Keratinocyte (primary cell): ENCODE results near the gene TLL1. TPM values are rescaled to one million over a fixed set of nuclear protein-coding genes. Genes with fewer than 3 reads are reported as not detected.

Experiments used
- DNase-seq: peaks from one replicate; pipeline ENCODE4 v3.0.0-alpha.2; 2011; ENCODE audit warnings: low read depth, missing footprints, low spot score
- FAIRE-seq: peaks from 2 replicates; lab custom pipeline; 2011; peaks lifted over from hg19 to GRCh38; lab: Jason Lieb, UNC
- H2AFZ ChIP-seq: 2 replicates; pipeline ENCODE4 v1.6.0; 2012; ENCODE audit warnings: low read length, control low read depth, inconsistent platforms; ENCODE audit not compliant: control insufficient read depth
- H3K27ac ChIP-seq: 2 replicates; pipeline ENCODE4 v1.5.1; 2011; ENCODE audit warnings: low read length; ENCODE audit not compliant: control insufficient read depth, insufficient read depth
- H3K27me3 ChIP-seq: 3 replicates; pipeline ENCODE4 v1.6.0; 2011; ENCODE audit warnings: low read length; ENCODE audit not compliant: control insufficient read depth, insufficient read depth; ENCODE audit errors: extremely low read depth
- H3K36me3 ChIP-seq, 2 experiments: 2 replicates in 1 of 2; 3 replicates in 1 of 2; pipeline ENCODE4 v1.5.1; 2011; ENCODE audit warnings: low read length in 2 of 2, mild to moderate bottlenecking in 1 of 2; ENCODE audit not compliant: control insufficient read depth in 2 of 2, insufficient read depth in 2 of 2; ENCODE audit errors: extremely low read depth in 1 of 2
- H3K4me1 ChIP-seq: 3 replicates; pipeline ENCODE4 v1.5.1; 2011; ENCODE audit warnings: low read length; ENCODE audit not compliant: control insufficient read depth, insufficient read depth; ENCODE audit errors: extremely low read depth
- H3K4me2 ChIP-seq: 3 replicates; pipeline ENCODE4 v1.6.0; 2011; ENCODE audit warnings: low read depth, low read length; ENCODE audit not compliant: control insufficient read depth, insufficient read depth; ENCODE audit errors: extremely low read depth
- H3K4me3 ChIP-seq, 3 experiments: fragments of 200-600 bp in 1 of 3; sonication (generic) in 1 of 3; 2 replicates in 2 of 3; 3 replicates in 1 of 3; pipeline ENCODE4 v1.5.1; 2011 to 2016; ENCODE audit warnings: low read length in 3 of 3, mild to moderate bottlenecking in 3 of 3, control low read depth in 2 of 3, inconsistent platforms in 1 of 3, low read depth in 1 of 3, mixed read lengths in 1 of 3, mixed run types in 1 of 3, moderate library complexity in 1 of 3; ENCODE audit not compliant: control insufficient read depth in 2 of 3, insufficient read depth in 2 of 3; ENCODE audit errors: extremely low read depth in 1 of 3
- H3K79me2 ChIP-seq: 2 replicates; pipeline ENCODE4 v1.6.0; 2012; ENCODE audit warnings: low read length; ENCODE audit not compliant: control insufficient read depth, insufficient read depth
- H3K9ac ChIP-seq: 3 replicates; pipeline ENCODE4 v1.6.0; 2011; ENCODE audit warnings: low read length; ENCODE audit not compliant: control insufficient read depth, insufficient read depth; ENCODE audit errors: extremely low read depth
- H3K9me1 ChIP-seq: 3 replicates; pipeline ENCODE4 v1.6.0; 2011; ENCODE audit warnings: low read length; ENCODE audit not compliant: control insufficient read depth, insufficient read depth; ENCODE audit errors: extremely low read depth
- H3K9me3 ChIP-seq: 2 replicates; pipeline ENCODE4 v1.5.1; 2012; ENCODE audit warnings: low read depth, low read length; ENCODE audit not compliant: control insufficient read depth
- H4K20me1 ChIP-seq: 3 replicates; pipeline ENCODE4 v1.6.0; 2011; ENCODE audit warnings: low read length; ENCODE audit not compliant: control insufficient read depth, insufficient read depth; ENCODE audit errors: extremely low read depth
- CTCF ChIP-seq, 3 experiments: IDR thresholded peaks in 1 of 3; conservative IDR thresholded peaks in 1 of 3; optimal IDR thresholded peaks in 1 of 3; 2 replicates in 2 of 3; 3 replicates in 1 of 3; pipeline versions ENCODE3 to v1.5.1; 2011; ENCODE audit warnings: low read length in 3 of 3, mild to moderate bottlenecking in 3 of 3, moderate library complexity in 2 of 3, control low read depth in 1 of 3, inconsistent platforms in 1 of 3; ENCODE audit not compliant: insufficient read depth in 2 of 3; ENCODE audit errors: extremely low read depth in 1 of 3
- EZH2 ChIP-seq: IDR thresholded peaks from one replicate; pipeline ENCODE4 v1.6.1; 2012; ENCODE audit warnings: inconsistent platforms, mild to moderate bottlenecking, low read length, moderate library complexity
- dilution Hi-C: fragments of 300-500 bp; cut with MboI; formaldehyde crosslinking; loops from one replicate; pipeline ENCODE4 v1.7.0; 2020; ENCODE audit warnings: low sequenced_read_pairs; ENCODE audit not compliant: extremely low pct_ligation_motif_present
- polyA plus RNA-seq, 5 experiments: library from polyadenylated mRNA; depleted of rRNA in 3 of 5; stranded (reverse) in 3 of 5; stranded (forward) in 1 of 5; unstranded in 1 of 5; fragments of >200 nt; gene quantifications; 1 replicate in 1 of 5; 2 replicates in 3 of 5; 3 replicates in 1 of 5; pipeline versions ENCODE4 v1.2.1 to v1.2.3, GENCODE V29; 2011 to 2012; ENCODE audit warnings: missing spikeins in 2 of 5, low read depth in 1 of 5, low replicate concordance in 1 of 5

TLL1 gene
- polyA plus RNA-seq, 1 donor (not counting 4 experiments of a cell fraction or from before 2014, with no cell fraction given): 1.5 TPM

GRCh38 chr4:165966833-165967232 lies 93.8 kb downstream of the TLL1 start:
- DNase-seq (no peak), FAIRE-seq (no peak)
- dilution Hi-C loops: no loop called here
- Histone ChIP-seq H3K9ac (no peak overlapping the region), H3K4me3 (no peak overlapping the region), H3K4me2 (no peak overlapping the region), H3K4me1 (peaks cover 35% of the 10 kb centered on the region), H3K36me3 (no peaks in the 10 kb centered on the region), H3K27ac (peak overlapping the region; percentile 55), H3K9me1 (no peaks in the 10 kb centered on the region), H3K79me2 (no peaks in the 10 kb centered on the region), H3K9me3 (peaks cover 4% of the 10 kb centered on the region), H4K20me1 (no peaks in the 10 kb centered on the region), H2AFZ (no peak overlapping the region), H3K27me3 (no peaks in the 10 kb centered on the region)
- no peak for TF ChIP-seq CTCF (optimal IDR thresholded peaks at IDR 0.05 in 1 of 3, IDR thresholded peaks at IDR 0.05 in 1 of 3, conservative IDR thresholded peaks at IDR 0.05 in 1 of 3; ENCODE audit: extremely low read depth in 1 of 3, insufficient read depth in 2 of 3, low read length in 3 of 3)

- TF ChIP-seq CTCF (optimal IDR thresholded peaks at IDR 0.05 in 1 of 3, IDR thresholded peaks at IDR 0.05 in 1 of 3, conservative IDR thresholded peaks at IDR 0.05 in 1 of 3; ENCODE audit: extremely low read depth in 1 of 3, insufficient read depth in 2 of 3, low read length in 3 of 3) (no peak), EZH2 (no peak)
- Histone ChIP-seq H3K9ac (no peak overlapping the region), H2AFZ (peak overlapping the region; percentile 25), H3K4me2 (peak overlapping the region; percentile 42), H3K27ac (peak overlapping the region; percentile 64), H4K20me1 (no peaks in the 10 kb centered on the region), H3K79me2 (no peaks in the 10 kb centered on the region), H3K27me3 (no peaks in the 10 kb centered on the region), H3K9me1 (no peaks in the 10 kb centered on the region), H3K4me3 (no peak overlapping the region), H3K36me3 (no peaks in the 10 kb centered on the region), H3K9me3 (peaks cover 4% of the 10 kb centered on the region), H3K4me1 (peaks cover 40% of the 10 kb centered on the region)
- dilution Hi-C loops: no loop called here
- FAIRE-seq (peak; percentile 88), DNase-seq (peak; percentile 84)
These were observed 94.4 kb downstream of the TLL1 start for GRCh38 chr4:165967486-165967885.
